HCT116 (cell line): ENCODE measurements around the gene FOXO3. TPM values are rescaled to one million over a fixed set of nuclear protein-coding genes. Genes with fewer than 3 reads are reported as not detected.

Source experiments
- ATAC-seq: fragments of 200-7000 bp; cut with Tn5 transposase; 2 replicates; pipeline ENCODE4 v1.9.1; 2020; ENCODE audit warnings: mild to moderate bottlenecking, moderate library complexity
- BruUV-seq: library from RNA; stranded (reverse); fragments of 400-500 nt; replicated peaks from 2 replicates; lab custom pipeline; 2021; lab: Mats Ljungman, UMichigan
- CTCF ChIA-PET: fragments of 300-600 bp; sonication (Branson Sonifier 250); formaldehyde crosslinking; loops from one replicate; lab custom pipeline; 2021; ENCODE audit warnings: antibody characterized with exemption; lab: Charles Lee
- POLR2A ChIA-PET: fragments of 300-600, 350-600 bp; sonication (Branson Sonifier 250); formaldehyde crosslinking; loops from one replicate; lab custom pipeline; 2021; ENCODE audit warnings: antibody characterized with exemption; lab: Charles Lee
- RAD21 ChIA-PET, 2 experiments: fragments of 300-600 bp; sonication (Branson Sonifier 250); formaldehyde crosslinking; loops; one replicate each; lab custom pipeline; 2023; ENCODE audit warnings: low total read pairs in 2 of 2; ENCODE audit not compliant: uncharacterized antibody in 2 of 2, unreplicated experiment in 2 of 2, low non-redundant PET in 1 of 2; lab: Charles Lee
- DNase-seq: peaks from one replicate; pipeline ENCODE4 v3.0.0-alpha.2; 2010; ENCODE audit warnings: low read depth, low spot score
- H2AFZ ChIP-seq: fragments of 200-600 bp; shearing (Covaris generic), sonication (generic); 2 replicates; pipeline ENCODE4 v1.6.1; 2017; ENCODE audit warnings: low read depth, mixed run types, mixed read lengths, antibody characterized with exemption, low read length; ENCODE audit not compliant: poor library complexity, severe bottlenecking
- H3K27ac ChIP-seq: 2 replicates; pipeline ENCODE4 v1.5.1; 2012; ENCODE audit warnings: low read depth, low read length
- H3K27me3 ChIP-seq: fragments of 200-600 bp; sonication (generic); 2 replicates; pipeline ENCODE4 v1.6.1; 2016; ENCODE audit warnings: mixed run types, low read length, mixed read lengths; ENCODE audit not compliant: insufficient read depth
- H3K36me3 ChIP-seq, 2 experiments: fragments of 200-500 bp in 1 of 2; fragments of 200-600 bp in 1 of 2; sonication (Bioruptor generic) in 1 of 2; sonication (generic) in 1 of 2; 2 replicates each; pipeline versions ENCODE4 v1.5.1 to v1.6.1; 2014 to 2016; ENCODE audit warnings: low read length in 2 of 2, inconsistent platforms in 1 of 2, mixed read lengths in 1 of 2, mixed run types in 1 of 2; ENCODE audit not compliant: insufficient read depth in 2 of 2, control insufficient read depth in 1 of 2
- H3K4me1 ChIP-seq, 2 experiments: fragments of 200-600 bp in 1 of 2; sonication (generic) in 1 of 2; 2 replicates each; pipeline versions ENCODE4 v1.5.1 to v1.6.1; 2012 to 2017; ENCODE audit warnings: low read length in 2 of 2, inconsistent platforms in 1 of 2, mild to moderate bottlenecking in 1 of 2, mixed read lengths in 1 of 2, mixed run types in 1 of 2, moderate library complexity in 1 of 2; ENCODE audit not compliant: insufficient read depth in 2 of 2, control insufficient read depth in 1 of 2
- H3K4me2 ChIP-seq: fragments of 200-600 bp; sonication (generic); 2 replicates; pipeline ENCODE4 v1.6.1; 2017; ENCODE audit warnings: mixed run types, low read length, mixed read lengths
- H3K4me3 ChIP-seq, 2 experiments: fragments of 200-600 bp in 1 of 2; sonication (generic) in 1 of 2; replicated peaks in 1 of 2; 2 replicates each; pipeline ENCODE4 v1.5.1; 2011 to 2016; ENCODE audit warnings: low read length in 2 of 2, control low read depth in 1 of 2, low read depth in 1 of 2, mild to moderate bottlenecking in 1 of 2, mixed read lengths in 1 of 2, mixed run types in 1 of 2
- H3K79me2 ChIP-seq: fragments of 200-600 bp; sonication (generic); 2 replicates; pipeline ENCODE4 v1.6.1; 2017; ENCODE audit warnings: mild to moderate bottlenecking, mixed run types, low read length, moderate library complexity, mixed read lengths; ENCODE audit not compliant: insufficient read depth
- H3K9ac ChIP-seq: fragments of 200-600 bp; sonication (generic); 2 replicates; pipeline ENCODE4 v1.6.1; 2016; ENCODE audit warnings: low read length, mixed read lengths
- H3K9me2 ChIP-seq: fragments of 200-600 bp; sonication (generic), shearing (Covaris generic); 2 replicates; pipeline ENCODE4 v1.6.1; 2017; ENCODE audit warnings: mixed run types, mild to moderate bottlenecking, moderate library complexity; ENCODE audit not compliant: insufficient read depth
- H3K9me3 ChIP-seq, 2 experiments: fragments of 200-500 bp in 1 of 2; fragments of 200-600 bp in 1 of 2; sonication (Bioruptor generic) in 1 of 2; sonication (generic) in 1 of 2; 2 replicates each; pipeline ENCODE4 v1.6.1; 2014 to 2017; ENCODE audit warnings: low read length in 2 of 2, mixed read lengths in 2 of 2, inconsistent platforms in 1 of 2, low read depth in 1 of 2, mild to moderate bottlenecking in 1 of 2, mixed run types in 1 of 2, moderate library complexity in 1 of 2; ENCODE audit not compliant: control insufficient read depth in 1 of 2, insufficient read depth in 1 of 2
- H4K20me1 ChIP-seq: fragments of 200-600 bp; sonication (generic), shearing (Covaris generic); 2 replicates; pipeline ENCODE4 v1.6.1; 2017; ENCODE audit warnings: mixed run types, mild to moderate bottlenecking, moderate library complexity; ENCODE audit not compliant: insufficient read depth
- ATF3 ChIP-seq: IDR thresholded peaks from 2 replicates; pipeline ENCODE4 v1.6.1; 2012
- CBX3 ChIP-seq: IDR thresholded peaks from 2 replicates; pipeline ENCODE4 v1.6.1; 2012; ENCODE audit warnings: low read depth
- ELF1 ChIP-seq: IDR thresholded peaks from 2 replicates; pipeline ENCODE4 v1.6.1; 2012; ENCODE audit warnings: low read depth, borderline replicate concordance
- EZH2 ChIP-seq: fragments of 200-600 bp; sonication (generic); IDR thresholded peaks from 2 replicates; pipeline ENCODE4 v1.6.1; 2017; ENCODE audit warnings: antibody characterized with exemption, mixed run types
- JUND ChIP-seq: IDR thresholded peaks from 2 replicates; pipeline ENCODE4 v1.6.1; 2012
- POLR2A ChIP-seq: IDR thresholded peaks from 2 replicates; pipeline ENCODE4 v1.7.0; 2011; ENCODE audit warnings: borderline replicate concordance; ENCODE audit not compliant: insufficient read depth, insufficient read length; ENCODE audit errors: extremely low read depth
- POLR2AphosphoS5 ChIP-seq: IDR thresholded peaks from 2 replicates; pipeline ENCODE4 v1.6.1; 2011; ENCODE audit warnings: mild to moderate bottlenecking, low read depth, low read length, moderate library complexity
- RAD21 ChIP-seq: IDR thresholded peaks from 2 replicates; pipeline ENCODE4 v1.6.1; 2012; ENCODE audit warnings: low read depth, mild to moderate bottlenecking
- REST ChIP-seq: IDR thresholded peaks from 2 replicates; pipeline ENCODE4 v1.6.1; 2012; ENCODE audit warnings: low read depth
- SIN3A ChIP-seq: IDR thresholded peaks from 2 replicates; pipeline ENCODE4 v1.6.1; 2012; ENCODE audit warnings: low read depth
- SP1 ChIP-seq: IDR thresholded peaks from 2 replicates; pipeline ENCODE4 v1.6.1; 2012; ENCODE audit warnings: low read depth
- SRF ChIP-seq: IDR thresholded peaks from 2 replicates; pipeline ENCODE4 v1.6.1; 2012; ENCODE audit warnings: low read depth
- YY1 ChIP-seq: IDR thresholded peaks from 2 replicates; pipeline ENCODE4 v1.6.1; 2011; ENCODE audit warnings: low read length, low read depth, moderate library complexity, mild to moderate bottlenecking; ENCODE audit not compliant: insufficient replicate concordance; ENCODE audit errors: extremely low read depth
- ZBTB33 ChIP-seq: IDR thresholded peaks from 2 replicates; pipeline ENCODE4 v1.6.1; 2011; ENCODE audit warnings: mild to moderate bottlenecking, low read length, moderate library complexity; ENCODE audit not compliant: insufficient replicate concordance; ENCODE audit errors: extremely low read depth
- ZFX ChIP-seq: fragments of 450-650 bp; IDR thresholded peaks from 2 replicates; pipeline ENCODE4 v1.6.1; 2017
- intact Hi-C: fragments of 100-400 bp; cut with micrococcal nuclease; formaldehyde crosslinking; loops from 2 replicates; pipeline ENCODE4 v1.10.0; 2022
- total RNA-seq: library from RNA; stranded (reverse); gene quantifications from one replicate; pipeline ENCODE4 v1.2.1, GENCODE V29; 2021; ENCODE audit not compliant: unreplicated experiment

FOXO3 gene
- total RNA-seq, 1 experiment from 2014 or later, result 40.0 TPM

- Histone ChIP-seq H3K27me3 (no peaks in the 10 kb centered on the region), H3K4me3 (peak overlapping the region in 1 of 2 experiments; percentile 39; a peak in 2 of 4 replicates), H3K4me2 (peak overlapping the region; percentile 72), H3K36me3 (no peaks in the 10 kb centered on the region), H2AFZ (peak overlapping the region; percentile 73), H4K20me1 (no peaks in the 10 kb centered on the region), H3K9ac (peak overlapping the region; percentile 43), H3K4me1 (peaks cover 32 to 72% of the 10 kb centered on the region in 2 experiments), H3K9me2 (no peaks in the 10 kb centered on the region), H3K9me3 (no peaks in the 10 kb centered on the region), H3K27ac (0 out of 2 replicates have a peak overlapping the region, but pooled peaks have one; percentile 8)
- ChIA-PET RAD21 (no interaction called here), CTCF (no interaction called here), POLR2A (no interaction called here)
- ATAC-seq (peak; percentile 71), DNase-seq (peak; percentile 85)
- intact Hi-C loops, result no loop called here
- no TSS peak for BruUV-seq
- TF ChIP-seq POLR2AphosphoS5 (peak; percentile 58), CBX3 (no peak)
- TF ChIP-seq, all 23 proteins: peak for 1
- H3K79me2 ChIP-seq, result no peaks in the 10 kb centered on the region
Measured at GRCh38 chr6:108732091-108732870, 171.6 kb downstream of the FOXO3 start.

- ATAC-seq (no peak), DNase-seq (no peak)
- ChIA-PET CTCF (no interaction called here), RAD21 (no interaction called here), POLR2A (no interaction called here)
- no peaks in the 10 kb centered on the region for H3K9me3 ChIP-seq
- H3K79me2 ChIP-seq, result no peaks in the 10 kb centered on the region
- peak overlapping the region in 1 of 2 experiments; percentile 39; a peak in 2 of 4 replicates for H3K4me3 ChIP-seq
- H3K4me2 ChIP-seq, result peak overlapping the region; percentile 72
- no TSS peak for BruUV-seq
- 0 out of 2 replicates have a peak overlapping the region, but pooled peaks have one; percentile 8 for H3K27ac ChIP-seq
- no peaks in the 10 kb centered on the region for H3K36me3 ChIP-seq
- peak overlapping the region; percentile 73 for H2AFZ ChIP-seq
- peak overlapping the region; percentile 43 for H3K9ac ChIP-seq
- H3K9me2 ChIP-seq, result no peaks in the 10 kb centered on the region
- no peaks in the 10 kb centered on the region for H3K27me3 ChIP-seq
- H4K20me1 ChIP-seq, result no peaks in the 10 kb centered on the region
- H3K4me1 ChIP-seq, result peaks cover 40 to 80% of the 10 kb centered on the region in 2 experiments
- intact Hi-C loops, result no loop called here
- TF ChIP-seq ZBTB33 (no peak), SRF (no peak), ZFX (no peak), POLR2AphosphoS5 (no peak), SIN3A (no peak), RAD21 (no peak), REST (no peak), EZH2 (no peak), POLR2A (no peak), ATF3 (no peak), ELF1 (no peak), YY1 (no peak), SP1 (no peak), JUND (no peak)
Measured at GRCh38 chr6:108733051-108733450, 172.3 kb downstream of the FOXO3 start.
